Mononuclear cell (primary cell): ENCODE data around the gene PRMT3. TPM values are rescaled to one million over a fixed set of nuclear protein-coding genes. Genes with fewer than 3 reads are reported as not detected.
A peak's percentile ranks its signal among the peaks of the same experiment; 100 is the strongest.
"Not testable (repeated sequence)": the region's sequence is repeated elsewhere in the genome, so short reads cannot be mapped to it uniquely, and the experiment has no call there.

ENCODE experiments used
- H3K27me3 ChIP-seq: 2 replicates; pipeline ENCODE4 v1.6.0; 2011; ENCODE audit warnings: low read length, control low read depth; ENCODE audit not compliant: insufficient read depth
- H3K4me1 ChIP-seq: 2 replicates; pipeline ENCODE4 v1.5.1; 2011; ENCODE audit warnings: mild to moderate bottlenecking, low read length, control low read depth; ENCODE audit not compliant: insufficient read depth
- H3K4me3 ChIP-seq: 2 replicates; pipeline ENCODE4 v1.5.1; 2011; ENCODE audit warnings: mild to moderate bottlenecking, low read length, moderate library complexity
- H3K9me3 ChIP-seq: 2 replicates; pipeline ENCODE4 v1.5.1; 2011; ENCODE audit warnings: low read depth, mild to moderate bottlenecking, control low read depth, low read length
- total RNA-seq: library from RNA; depleted of rRNA; stranded (reverse); fragments of >200 nt; gene quantifications from one replicate; pipeline ENCODE4 v1.2.3, GENCODE V29; 2012

The PRMT3 gene
- total RNA-seq = 15.8 TPM

GRCh38 chr11:20387261-20388095 lies at the start of gene PRMT3:
PRMT3 (plus strand) TSS chr11:20387716; CDS start chr11:20387747, 31 bp downstream.
- peak within 1 kb of the TSS; percentile 79 for H3K4me3 ChIP-seq
- H3K4me1 ChIP-seq = peaks cover 20% of the 10 kb centered on the region
- no peaks in the 10 kb centered on the region for H3K9me3 ChIP-seq
- H3K27me3 ChIP-seq = no peaks in the 10 kb centered on the region

GRCh38 chr11:20342347-20343141 lies 45.0 kb upstream of the PRMT3 start:
- H3K4me1 ChIP-seq = no peaks in the 10 kb centered on the region
- H3K4me3 ChIP-seq = no peak overlapping the region
- peaks cover 39% of the 10 kb centered on the region for H3K27me3 ChIP-seq
- H3K9me3 ChIP-seq = no peaks in the 10 kb centered on the region

- peaks cover 7% of the 10 kb centered on the region for H3K27me3 ChIP-seq
- H3K4me3 ChIP-seq = no peak overlapping the region
- no peaks in the 10 kb centered on the region for H3K4me1 ChIP-seq
- no peaks in the 10 kb centered on the region for H3K9me3 ChIP-seq
Observed at GRCh38 chr11:20351136-20351535, 36.4 kb upstream of the PRMT3 start.

- Histone ChIP-seq H3K27me3 (peaks cover 7% of the 10 kb centered on the region), H3K4me1 (no peaks in the 10 kb centered on the region), H3K9me3 (no peaks in the 10 kb centered on the region), H3K4me3 (no peak overlapping the region)
Observed at GRCh38 chr11:20351751-20352262, 35.7 kb upstream of the PRMT3 start.

DNA sequence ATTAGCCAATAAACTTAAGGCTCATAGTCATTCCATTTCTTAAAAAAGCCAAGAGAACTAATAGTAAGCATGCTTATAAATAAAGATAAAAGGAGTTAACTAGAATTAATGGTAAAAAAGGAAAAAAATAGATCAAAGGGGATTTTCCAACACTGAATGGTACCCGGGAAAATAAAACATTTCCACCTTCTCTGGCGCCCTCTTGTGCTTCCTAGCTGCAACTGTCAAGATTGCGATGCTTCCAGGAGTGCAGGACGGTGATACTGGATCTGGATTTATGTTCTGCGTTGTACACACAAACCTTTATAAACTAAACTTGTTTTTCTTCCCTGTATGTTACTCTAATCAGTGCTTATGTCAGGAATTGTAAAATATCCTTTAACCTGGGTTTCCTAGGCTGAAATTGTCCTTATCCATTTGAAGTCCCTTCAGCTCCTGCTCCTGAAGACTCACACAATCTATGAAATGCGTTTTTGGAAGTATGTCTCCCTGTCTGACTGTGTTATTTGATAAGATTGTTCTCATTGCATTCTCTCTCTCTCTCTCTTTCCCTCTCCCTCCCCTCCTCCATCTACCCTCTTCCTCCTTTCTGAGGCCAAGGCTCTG lies 33.6 kb upstream of the PRMT3 start:
- Histone ChIP-seq H3K9me3 (no peaks in the 10 kb centered on the region), H3K27me3 (peaks cover 7% of the 10 kb centered on the region), H3K4me3 (no peak overlapping the region), H3K4me1 (no peaks in the 10 kb centered on the region)

DNA sequence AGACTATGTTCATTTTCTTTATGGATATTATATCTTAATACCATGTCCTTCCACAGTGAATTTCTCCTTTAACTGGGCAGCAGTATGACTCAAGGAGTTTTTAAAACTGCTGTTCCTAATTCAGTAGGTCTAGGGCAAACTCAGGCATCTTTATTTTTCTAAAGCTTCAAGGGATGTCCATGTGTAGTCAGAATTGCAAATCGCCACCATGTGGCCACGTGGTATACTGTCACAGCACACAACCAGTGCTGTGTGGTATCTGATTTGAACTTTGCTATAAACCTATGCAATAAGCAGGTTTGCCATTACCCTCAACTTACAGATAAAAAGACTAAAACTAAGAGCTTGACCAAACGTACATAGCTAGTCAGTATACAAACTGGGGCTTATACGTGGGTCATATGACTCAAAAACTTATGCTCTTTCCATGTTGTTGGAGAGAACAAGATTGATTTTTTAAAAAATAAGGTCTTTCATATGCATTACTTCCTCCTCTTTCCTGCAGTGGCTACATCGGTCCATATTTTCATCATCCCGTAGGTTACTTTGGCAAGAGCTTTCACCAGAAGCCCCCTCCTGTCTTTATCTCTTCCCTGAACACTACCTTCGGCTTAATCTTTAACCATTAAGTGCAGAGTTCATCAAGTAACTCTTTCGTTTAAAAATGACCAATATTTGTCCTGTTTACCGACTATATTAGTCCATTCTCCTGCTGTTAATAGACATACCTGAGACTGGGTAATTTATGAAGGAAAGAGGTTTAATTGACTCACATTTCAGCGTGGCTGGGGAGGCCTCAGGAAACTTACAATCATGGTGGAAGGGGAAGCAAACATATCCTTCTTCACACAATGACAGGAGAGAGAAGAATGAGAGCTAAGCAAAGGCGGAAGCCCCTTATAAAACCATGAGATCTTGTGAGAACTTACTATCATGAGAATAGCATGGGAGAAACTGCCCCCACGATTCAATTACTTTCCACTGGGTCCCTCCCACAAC lies 32.0 kb upstream of the PRMT3 start:
- Histone ChIP-seq H3K4me1 (peaks cover 6% of the 10 kb centered on the region), H3K4me3 (no peak overlapping the region), H3K9me3 (no peaks in the 10 kb centered on the region), H3K27me3 (no peaks in the 10 kb centered on the region)

- Histone ChIP-seq H3K4me3 (no peak overlapping the region), H3K4me1 (peaks cover 10% of the 10 kb centered on the region), H3K9me3 (no peaks in the 10 kb centered on the region), H3K27me3 (no peaks in the 10 kb centered on the region)
Observed at GRCh38 chr11:20357150-20357549, 30.4 kb upstream of the PRMT3 start.

GRCh38 chr11:20360650-20361049 lies 26.9 kb upstream of the PRMT3 start:
- peaks cover 37% of the 10 kb centered on the region for H3K4me1 ChIP-seq
- H3K9me3 ChIP-seq = no peaks in the 10 kb centered on the region
- H3K4me3 ChIP-seq = no peak overlapping the region
- H3K27me3 ChIP-seq = no peaks in the 10 kb centered on the region

GRCh38 chr11:20362481-20362880 lies 25.0 kb upstream of the PRMT3 start:
- Histone ChIP-seq H3K4me1 (peaks cover 54% of the 10 kb centered on the region), H3K4me3 (no peak overlapping the region), H3K9me3 (no peaks in the 10 kb centered on the region), H3K27me3 (no peaks in the 10 kb centered on the region)

DNA sequence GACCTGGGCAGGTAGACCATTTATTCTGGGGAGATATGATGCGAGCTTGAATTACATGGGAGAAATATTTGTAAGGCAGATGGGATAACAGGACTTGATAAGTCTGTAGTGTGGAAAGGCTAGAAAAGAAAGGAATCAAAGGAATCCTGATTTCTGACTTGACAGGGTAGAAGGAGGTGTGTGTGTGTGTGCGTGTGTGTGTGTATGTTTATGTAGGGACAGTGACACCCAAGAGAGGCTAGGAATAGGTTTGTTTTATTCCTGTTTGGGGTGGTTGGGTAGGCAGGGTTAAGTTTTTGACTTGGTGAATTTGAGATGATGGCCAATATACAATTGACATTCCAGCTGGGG lies 24.4 kb upstream of the PRMT3 start:
- Histone ChIP-seq H3K4me3 (peak overlapping the region; percentile 83), H3K9me3 (no peaks in the 10 kb centered on the region), H3K4me1 (peaks cover 54% of the 10 kb centered on the region), H3K27me3 (no peaks in the 10 kb centered on the region)

GRCh38 chr11:20363500-20364340 lies 23.8 kb upstream of the PRMT3 start, which contains the start of gene HTATIP2:
HTATIP2 (plus strand) TSS chr11:20363714; CDS start chr11:20364238, 524 bp downstream.
- H3K4me1 ChIP-seq = peaks cover 54% of the 10 kb centered on the region
- H3K27me3 ChIP-seq = no peaks in the 10 kb centered on the region
- no peaks in the 10 kb centered on the region for H3K9me3 ChIP-seq
- peak within 1 kb of the TSS; percentile 83 for H3K4me3 ChIP-seq

- no peaks in the 10 kb centered on the region for H3K27me3 ChIP-seq
- H3K9me3 ChIP-seq = no peaks in the 10 kb centered on the region
- peaks cover 54% of the 10 kb centered on the region for H3K4me1 ChIP-seq
- peak overlapping the region; percentile 83 for H3K4me3 ChIP-seq
Observed at GRCh38 chr11:20364341-20364792, 23.1 kb upstream of the PRMT3 start.

GRCh38 chr11:20365465-20365864 lies 22.1 kb upstream of the PRMT3 start:
- H3K4me1 ChIP-seq = peaks cover 49% of the 10 kb centered on the region
- H3K4me3 ChIP-seq, H3K27me3 ChIP-seq, H3K9me3 ChIP-seq: not testable (repeated sequence)
